ENCODE results near the gene LRIG2. TPM values are rescaled to one million over a fixed set of nuclear protein-coding genes. Genes with fewer than 3 reads are reported as not detected.

Gene LRIG2
- total and polyA plus RNA-seq, 2 of the 4 experiments (the other 2 are of a cell fraction), result 4.3 to 9.0 TPM

DNA sequence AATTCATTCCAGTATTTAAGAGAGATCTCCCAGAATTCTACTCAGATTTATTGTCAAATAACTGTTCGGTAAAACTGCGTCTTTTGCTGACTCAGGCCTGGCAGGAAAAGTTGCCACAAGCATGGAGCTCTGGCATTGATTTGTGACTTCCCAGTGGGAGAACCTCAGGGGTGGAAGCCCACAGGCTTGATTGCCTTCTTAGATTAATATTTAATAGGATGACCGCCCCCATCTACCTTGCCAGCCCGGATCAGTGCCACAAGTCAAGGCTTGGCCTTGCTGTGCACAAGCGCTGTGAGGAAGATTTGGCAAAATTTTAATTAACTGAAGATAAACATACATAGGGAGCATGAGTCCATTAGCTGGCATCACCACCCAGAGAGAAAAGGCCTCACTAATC, 93.5 kb downstream of the LRIG2 start:
- ATAC-seq (ENCODE audit: low read depth) (no peak), DNase-seq (no peak)
- Histone ChIP-seq H2BK120ac (ENCODE audit: low read depth, low read length) (no peak overlapping the region), H2AK9ac (replicated peaks; ENCODE audit: low read depth, low read length, poor library complexity) (no peak overlapping the region), H3K27ac (ENCODE audit: insufficient read depth, low read length) (no peak overlapping the region), H3K36me3 (ENCODE audit: control insufficient read depth, insufficient read depth, low read length) (no peaks in the 10 kb centered on the region), H3K9me1 (ENCODE audit: insufficient read depth, low read length) (no peaks in the 10 kb centered on the region), H4K8ac (ENCODE audit: low read depth in 2 of 2, low read length in 2 of 2) (no peak overlapping the region), H3K4me3 (ENCODE audit: insufficient read depth, low read depth, low read length) (no peak overlapping the region), H3K9me3 (ENCODE audit: control insufficient read depth, insufficient read depth, low read length) (no peaks in the 10 kb centered on the region), H3K4me1 (ENCODE audit: control insufficient read depth, insufficient read depth, low read length) (no peaks in the 10 kb centered on the region), H3K27me3 (ENCODE audit: control insufficient read depth, insufficient read depth, low read length) (0 out of 2 replicates have a peak, but pooled peaks cover 1% of the 10 kb centered on the region), H3K4me2 (ENCODE audit: low read depth, low read length) (no peak overlapping the region), H3K79me1 (ENCODE audit: low read depth in 1 of 2, low read length in 2 of 2) (no peaks in the 10 kb centered on the region), H2BK15ac (ENCODE audit: low read depth, low read length) (no peak overlapping the region), H4K5ac (ENCODE audit: low read depth, low read length) (no peak overlapping the region), H2BK20ac (ENCODE audit: low read depth, low read length) (no peak overlapping the region), H2BK5ac (ENCODE audit: low read depth, low read length, poor library complexity, severe bottlenecking) (no peak overlapping the region), H3K9ac (ENCODE audit: low read depth, low read length) (no peak overlapping the region), H4K91ac (ENCODE audit: insufficient read depth, low read depth, low read length) (no peak overlapping the region), H3K23ac (ENCODE audit: low read depth, low read length) (no peak overlapping the region), H2AFZ (replicated peaks; ENCODE audit: low read length, poor library complexity) (no peak overlapping the region), H3K14ac (replicated peaks; ENCODE audit: low read depth, low read length) (no peak overlapping the region), H3K18ac (ENCODE audit: low read depth, low read length) (no peak overlapping the region), H3K4ac (ENCODE audit: low read depth, low read length) (no peak overlapping the region), H2AK5ac (ENCODE audit: low read depth, low read length) (no peak overlapping the region), H4K20me1 (ENCODE audit: insufficient read depth, low read length) (no peaks in the 10 kb centered on the region), H3K56ac (ENCODE audit: extremely low read depth, insufficient read depth, low read length) (no peak overlapping the region)
- CTCF ChIA-PET, result no interaction called here
- POLR2A ChIA-PET (ENCODE audit: unreplicated experiment), result no interaction called here
- intact Hi-C loops (cut with micrococcal nuclease), result no loop called here
- no TSS peak for BruUV-seq (replicated peaks)
- dilution Hi-C loops (cut with HindIII; ENCODE audit: low sequenced_read_pairs, unreplicated experiment), result no loop called here
- WGBS, 2 experiments (ENCODE audit: extremely low coverage in 2 of 2, insufficient read length in 1 of 2), result no CpG with 5 or more reads among the region's 5 CpGs
- TF ChIP-seq MAFK (IDR thresholded peaks at IDR 0.05; ENCODE audit: low read depth, low read length) (peak; percentile 52), CEBPB (IDR thresholded peaks at IDR 0.05; ENCODE audit: low read depth, low read length) (no peak), CHD1 (IDR thresholded peaks at IDR 0.05; ENCODE audit: low read depth, low read length) (no peak), SMC3 (IDR thresholded peaks at IDR 0.05; ENCODE audit: low read depth, low read length) (no peak), RAD21 (IDR thresholded peaks at IDR 0.05; ENCODE audit: low read length) (no peak), NFE2L2 (IDR thresholded peaks at IDR 0.05; ENCODE audit: low read depth, low read length) (no peak)
- TF ChIP-seq, protein P1, sequence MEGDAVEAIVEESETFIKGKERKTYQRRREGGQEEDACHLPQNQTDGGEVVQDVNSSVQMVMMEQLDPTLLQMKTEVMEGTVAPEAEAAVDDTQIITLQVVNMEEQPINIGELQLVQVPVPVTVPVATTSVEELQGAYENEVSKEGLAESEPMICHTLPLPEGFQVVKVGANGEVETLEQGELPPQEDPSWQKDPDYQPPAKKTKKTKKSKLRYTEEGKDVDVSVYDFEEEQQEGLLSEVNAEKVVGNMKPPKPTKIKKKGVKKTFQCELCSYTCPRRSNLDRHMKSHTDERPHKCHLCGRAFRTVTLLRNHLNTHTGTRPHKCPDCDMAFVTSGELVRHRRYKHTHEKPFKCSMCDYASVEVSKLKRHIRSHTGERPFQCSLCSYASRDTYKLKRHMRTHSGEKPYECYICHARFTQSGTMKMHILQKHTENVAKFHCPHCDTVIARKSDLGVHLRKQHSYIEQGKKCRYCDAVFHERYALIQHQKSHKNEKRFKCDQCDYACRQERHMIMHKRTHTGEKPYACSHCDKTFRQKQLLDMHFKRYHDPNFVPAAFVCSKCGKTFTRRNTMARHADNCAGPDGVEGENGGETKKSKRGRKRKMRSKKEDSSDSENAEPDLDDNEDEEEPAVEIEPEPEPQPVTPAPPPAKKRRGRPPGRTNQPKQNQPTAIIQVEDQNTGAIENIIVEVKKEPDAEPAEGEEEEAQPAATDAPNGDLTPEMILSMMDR (conservative IDR thresholded peaks at IDR 0.05; ENCODE audit: low read depth, low read length), result no peak
- TF ChIP-seq, protein P2, sequence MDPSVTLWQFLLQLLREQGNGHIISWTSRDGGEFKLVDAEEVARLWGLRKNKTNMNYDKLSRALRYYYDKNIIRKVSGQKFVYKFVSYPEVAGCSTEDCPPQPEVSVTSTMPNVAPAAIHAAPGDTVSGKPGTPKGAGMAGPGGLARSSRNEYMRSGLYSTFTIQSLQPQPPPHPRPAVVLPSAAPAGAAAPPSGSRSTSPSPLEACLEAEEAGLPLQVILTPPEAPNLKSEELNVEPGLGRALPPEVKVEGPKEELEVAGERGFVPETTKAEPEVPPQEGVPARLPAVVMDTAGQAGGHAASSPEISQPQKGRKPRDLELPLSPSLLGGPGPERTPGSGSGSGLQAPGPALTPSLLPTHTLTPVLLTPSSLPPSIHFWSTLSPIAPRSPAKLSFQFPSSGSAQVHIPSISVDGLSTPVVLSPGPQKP (IDR thresholded peaks at IDR 0.05; ENCODE audit: borderline replicate concordance, low read depth, low read length), result no peak
- in situ Hi-C loops (cut with MboI; ENCODE audit: low sequenced_read_pairs), result no loop called here

All from IMR-90 (cell line).